Activated CD4-positive, alpha-beta memory T cell treated with anti-CD3 and anti-CD28 coated beads for 36 hours (primary cell): Measurements from ENCODE around the gene FAM185A. TPM values are rescaled to one million over a fixed set of nuclear protein-coding genes. Genes with fewer than 3 reads are reported as not detected.
A peak's percentile ranks its signal among the peaks of the same experiment; 100 is the strongest.
"Not testable (repeated sequence)": the region's sequence is repeated elsewhere in the genome, so short reads cannot be mapped to it uniquely, and the experiment has no call there.

Experiments
- CTCF ChIA-PET: fragments of 350-600 bp; sonication (Branson Sonifier 250); formaldehyde crosslinking; loops from one replicate; lab custom pipeline; 2021; ENCODE audit warnings: antibody characterized with exemption, inconsistent platforms; lab: Charles Lee
- POLR2A ChIA-PET: fragments of 350-600 bp; sonication (Branson Sonifier 250); formaldehyde crosslinking; loops from one replicate; lab custom pipeline; 2021; ENCODE audit warnings: antibody characterized with exemption; lab: Charles Lee
- DNase-seq: peaks from one replicate; pipeline ENCODE4 v3.0.0-alpha.2; 2020
- H3K27ac Mint-ChIP-seq: one replicate; pipeline ENCODE4 v1.8.0; 2021; ENCODE audit warnings: mixed read lengths
- H3K27me3 Mint-ChIP-seq: one replicate; pipeline ENCODE4 v1.8.0; 2021; ENCODE audit warnings: mixed read lengths
- H3K36me3 Mint-ChIP-seq: one replicate; pipeline ENCODE4 v1.8.0; 2021; ENCODE audit warnings: mixed read lengths
- H3K4me1 Mint-ChIP-seq: one replicate; pipeline ENCODE4 v1.8.0; 2021; ENCODE audit warnings: low read depth, mixed read lengths
- H3K4me3 Mint-ChIP-seq: one replicate; pipeline ENCODE4 v1.8.0; 2021; ENCODE audit warnings: mild to moderate bottlenecking, mixed read lengths
- H3K9me3 Mint-ChIP-seq: one replicate; pipeline ENCODE4 v1.8.0; 2021; ENCODE audit warnings: mixed read lengths
- intact Hi-C: fragments of 100-400 bp; cut with micrococcal nuclease; formaldehyde crosslinking; loops from one replicate; pipeline ENCODE4 v1.15.1; 2023
- total RNA-seq, 2 experiments: library from RNA; stranded (reverse); gene quantifications; one replicate each; pipeline ENCODE4 v1.2.3, GENCODE V29; 2021

The FAM185A gene
- total RNA-seq, 2 experiments from 2014 or later, result 4.6 to 7.6 TPM

- CTCF ChIA-PET, H3K27ac Mint-ChIP-seq, H3K27me3 Mint-ChIP-seq: not testable (repeated sequence)
These were observed 3.1 kb upstream of the FAM185A start for GRCh38 chr7:102745494-102746288.

GRCh38 chr7:102749445-102749786 is 617 bp downstream of the FAM185A start:
- peaks cover 16% of the 10 kb centered on the region for H3K4me1 Mint-ChIP-seq
- CTCF ChIA-PET, POLR2A ChIA-PET, DNase-seq, H3K27ac Mint-ChIP-seq, H3K27me3 Mint-ChIP-seq, H3K9me3 Mint-ChIP-seq, H3K36me3 Mint-ChIP-seq: not testable (repeated sequence)
- peak overlapping the region; percentile 82 for H3K4me3 Mint-ChIP-seq
- intact Hi-C loops, result loop anchor here (5.0 kb wide), 1 partner anchor 323 kb away; the partner anchor contains the start of gene FBXL13

More at GRCh38 chr7:102745494-102746288, 3.1 kb upstream of the FAM185A start:
- intact Hi-C loops, result loop anchor here (5.0 kb wide), 1 partner anchor 327 kb away; the partner anchor contains the start of gene FBXL13
- H3K9me3 Mint-ChIP-seq, POLR2A ChIA-PET, H3K4me3 Mint-ChIP-seq, H3K36me3 Mint-ChIP-seq, DNase-seq: not testable (repeated sequence)
- peaks cover 13% of the 10 kb centered on the region for H3K4me1 Mint-ChIP-seq

GRCh38 chr7:102758227-102758626 is 9.4 kb downstream of the FAM185A start:
- POLR2A ChIA-PET, H3K27me3 Mint-ChIP-seq, H3K4me3 Mint-ChIP-seq, H3K9me3 Mint-ChIP-seq, H3K36me3 Mint-ChIP-seq, DNase-seq, H3K27ac Mint-ChIP-seq, H3K4me1 Mint-ChIP-seq: not testable (repeated sequence)
- intact Hi-C loops, result loop anchor here (2.0 kb wide), 1 partner anchor 305 kb away; no protein-coding TSS in a partner anchor
- CTCF ChIA-PET, result interaction anchor here (0.7 to 1.7 kb wide), 3 partner anchors 230 to 314 kb away, joined by 4 to 11 read pairs (median 4); no protein-coding TSS in a partner anchor

- H3K4me3 Mint-ChIP-seq, H3K27ac Mint-ChIP-seq, H3K36me3 Mint-ChIP-seq, H3K27me3 Mint-ChIP-seq, H3K4me1 Mint-ChIP-seq, DNase-seq, POLR2A ChIA-PET, H3K9me3 Mint-ChIP-seq: not testable (repeated sequence)
- intact Hi-C loops, result loop anchor here (2.0 kb wide), 1 partner anchor 303 kb away; no protein-coding TSS in a partner anchor
- CTCF ChIA-PET, result interaction anchor here (1.1 kb wide), 1 partner anchor 302 kb away, joined by 5 read pairs; no protein-coding TSS in a partner anchor
These were observed 11.1 kb downstream of the FAM185A start for GRCh38 chr7:102759934-102760333.

GRCh38 chr7:102761234-102761633 is 12.4 kb downstream of the FAM185A start:
- POLR2A ChIA-PET, H3K36me3 Mint-ChIP-seq: not testable (repeated sequence)

GRCh38 chr7:102763295-102763905 is 14.6 kb downstream of the FAM185A start:
- CTCF ChIA-PET, H3K4me3 Mint-ChIP-seq, intact Hi-C loops, DNase-seq, H3K27ac Mint-ChIP-seq, H3K9me3 Mint-ChIP-seq, H3K36me3 Mint-ChIP-seq, POLR2A ChIA-PET, H3K27me3 Mint-ChIP-seq, H3K4me1 Mint-ChIP-seq: not testable (repeated sequence)

More at GRCh38 chr7:102761234-102761633, 12.4 kb downstream of the FAM185A start:
- DNase-seq, H3K9me3 Mint-ChIP-seq, H3K27ac Mint-ChIP-seq, H3K4me1 Mint-ChIP-seq, H3K27me3 Mint-ChIP-seq, CTCF ChIA-PET, intact Hi-C loops, H3K4me3 Mint-ChIP-seq: not testable (repeated sequence)

GRCh38 chr7:102769657-102770192 is 20.9 kb downstream of the FAM185A start:
- H3K27me3 Mint-ChIP-seq, CTCF ChIA-PET, H3K4me1 Mint-ChIP-seq, POLR2A ChIA-PET, H3K9me3 Mint-ChIP-seq, H3K36me3 Mint-ChIP-seq, intact Hi-C loops, H3K4me3 Mint-ChIP-seq, H3K27ac Mint-ChIP-seq, DNase-seq: not testable (repeated sequence)

GRCh38 chr7:102770467-102770866 is 21.7 kb downstream of the FAM185A start:
- CTCF ChIA-PET, H3K4me3 Mint-ChIP-seq, intact Hi-C loops, H3K27ac Mint-ChIP-seq, DNase-seq, H3K9me3 Mint-ChIP-seq, H3K27me3 Mint-ChIP-seq, POLR2A ChIA-PET, H3K4me1 Mint-ChIP-seq, H3K36me3 Mint-ChIP-seq: not testable (repeated sequence)

GRCh38 chr7:102776217-102776616 is 27.4 kb downstream of the FAM185A start:
- intact Hi-C loops, POLR2A ChIA-PET, H3K27ac Mint-ChIP-seq, H3K27me3 Mint-ChIP-seq, CTCF ChIA-PET, DNase-seq, H3K9me3 Mint-ChIP-seq, H3K4me3 Mint-ChIP-seq, H3K4me1 Mint-ChIP-seq: not testable (repeated sequence)
- peaks cover 11% of the 10 kb centered on the region for H3K36me3 Mint-ChIP-seq

- peaks cover 11% of the 10 kb centered on the region for H3K36me3 Mint-ChIP-seq
- H3K4me3 Mint-ChIP-seq, result not testable (repeated sequence)
These were observed 29.9 kb downstream of the FAM185A start for GRCh38 chr7:102778663-102779062.

GRCh38 chr7:102780926-102781325 is 32.1 kb downstream of the FAM185A start:
- intact Hi-C loops, H3K9me3 Mint-ChIP-seq, H3K4me3 Mint-ChIP-seq, POLR2A ChIA-PET, CTCF ChIA-PET, H3K4me1 Mint-ChIP-seq, H3K27ac Mint-ChIP-seq, H3K27me3 Mint-ChIP-seq, DNase-seq: not testable (repeated sequence)
- H3K36me3 Mint-ChIP-seq, result peaks cover 11% of the 10 kb centered on the region

More at GRCh38 chr7:102778663-102779062, 29.9 kb downstream of the FAM185A start:
- H3K27me3 Mint-ChIP-seq, H3K9me3 Mint-ChIP-seq, CTCF ChIA-PET, DNase-seq, intact Hi-C loops, H3K27ac Mint-ChIP-seq, H3K4me1 Mint-ChIP-seq, POLR2A ChIA-PET: not testable (repeated sequence)

- CTCF ChIA-PET, result not testable (repeated sequence)
These were observed 40.0 kb downstream of the FAM185A start for GRCh38 chr7:102788770-102789169.

More at GRCh38 chr7:102788770-102789169, 40.0 kb downstream of the FAM185A start:
- POLR2A ChIA-PET, H3K27ac Mint-ChIP-seq, H3K4me1 Mint-ChIP-seq, H3K36me3 Mint-ChIP-seq, H3K4me3 Mint-ChIP-seq, DNase-seq, H3K27me3 Mint-ChIP-seq, H3K9me3 Mint-ChIP-seq, intact Hi-C loops: not testable (repeated sequence)
